B cell (primary cell): ENCODE results near the gene TNPO2. TPM values are rescaled to one million over a fixed set of nuclear protein-coding genes. Genes with fewer than 3 reads are reported as not detected.

Source experiments
- ATAC-seq: fragments of 200-7000 bp; cut with Tn5 transposase; one replicate; pipeline ENCODE4 v1.10.0; 2021; ENCODE audit warnings: low read depth, mild to moderate bottlenecking, moderate number of reproducible peaks, moderate library complexity
- CTCF ChIA-PET: fragments of 350-600 bp; sonication (Branson Sonifier 250); formaldehyde crosslinking; loops from one replicate; lab custom pipeline; 2021; ENCODE audit warnings: antibody characterized with exemption, inconsistent platforms; lab: Charles Lee
- POLR2A ChIA-PET: fragments of 350-600 bp; sonication (Branson Sonifier 250); formaldehyde crosslinking; loops from one replicate; lab custom pipeline; 2021; ENCODE audit warnings: antibody characterized with exemption; lab: Charles Lee
- DNase-seq: peaks from one replicate; pipeline ENCODE4 v3.0.0; 2013
- H2AFZ ChIP-seq: 2 replicates; pipeline ENCODE4 v1.6.1; 2012; ENCODE audit warnings: mild to moderate bottlenecking, low read depth, low read length; ENCODE audit not compliant: insufficient read depth, poor library complexity, severe bottlenecking
- H3K27ac ChIP-seq, 2 donors: 1 replicate in 1 of 2; 2 replicates in 1 of 2; pipeline ENCODE4 v1.5.1; 2012 to 2013; ENCODE audit warnings: low read length in 2 of 2, mild to moderate bottlenecking in 2 of 2, moderate library complexity in 1 of 2
- H3K27me3 ChIP-seq, 4 experiments: fragments of 200-600 bp in 1 of 4; sonication (generic) in 1 of 4; replicated peaks in 1 of 4; 1 replicate in 2 of 4; 2 replicates in 2 of 4; pipeline versions ENCODE4 v1.6.1 to v1.7.0; 2013 to 2016; ENCODE audit warnings: low read length in 3 of 4, mild to moderate bottlenecking in 2 of 4, mixed read lengths in 1 of 4, moderate library complexity in 1 of 4; ENCODE audit not compliant: insufficient read depth in 4 of 4, control insufficient read depth in 3 of 4; ENCODE audit errors: control extremely low read depth in 1 of 4
- H3K36me3 ChIP-seq, 2 experiments: replicated peaks in 1 of 2; 1 replicate in 1 of 2; 2 replicates in 1 of 2; pipeline versions ENCODE4 v1.6.1 to v1.7.1; 2013; ENCODE audit warnings: low read length in 1 of 2; ENCODE audit not compliant: insufficient read depth in 2 of 2, control insufficient read depth in 1 of 2; ENCODE audit errors: control extremely low read depth in 1 of 2, extremely low read depth in 1 of 2
- H3K4me1 ChIP-seq, 2 donors: fragments of 200-600 bp in 1 of 2; sonication (generic) in 1 of 2; 1 replicate in 1 of 2; 2 replicates in 1 of 2; pipeline versions ENCODE4 v1.5.1 to v1.6.1; 2013 to 2017; ENCODE audit warnings: low read length in 2 of 2; ENCODE audit not compliant: control insufficient read depth in 2 of 2, insufficient read depth in 2 of 2
- H3K4me2 ChIP-seq: replicated peaks from 2 replicates; pipeline ENCODE3; 2012; ENCODE audit warnings: mild to moderate bottlenecking, low read depth, low read length; ENCODE audit not compliant: poor library complexity, severe bottlenecking
- H3K4me3 ChIP-seq, 5 experiments: fragments of 200-600 bp in 1 of 5; sonication (generic) in 1 of 5; 1 replicate in 3 of 5; 2 replicates in 2 of 5; pipeline versions ENCODE4 v1.5.1 to v1.7.0; 2011 to 2016; ENCODE audit warnings: low read length in 4 of 5, mild to moderate bottlenecking in 4 of 5, low read depth in 2 of 5, control low read depth in 1 of 5, moderate library complexity in 1 of 5; ENCODE audit not compliant: insufficient read depth in 1 of 5; ENCODE audit errors: control extremely low read depth in 1 of 5, extremely low read depth in 1 of 5
- H3K79me2 ChIP-seq: fragments of 200-600 bp; sonication (generic); one replicate; pipeline ENCODE4 v1.6.0; 2016; ENCODE audit warnings: low read length; ENCODE audit not compliant: control insufficient read depth, insufficient read depth
- H3K9ac ChIP-seq: fragments of 200-600 bp; sonication (generic); 2 replicates; pipeline ENCODE4 v1.6.1; 2017; ENCODE audit warnings: mild to moderate bottlenecking, low read length, moderate library complexity
- H3K9me3 ChIP-seq, 3 donors: one replicate each; pipeline versions ENCODE4 v1.6.1 to v1.7.1; 2013; ENCODE audit warnings: low read length in 2 of 3; ENCODE audit not compliant: control insufficient read depth in 2 of 3, insufficient read depth in 1 of 3; ENCODE audit errors: control extremely low read depth in 1 of 3
- H4K20me1 ChIP-seq: 2 replicates; pipeline ENCODE4 v1.6.0; 2012; ENCODE audit warnings: mild to moderate bottlenecking, low read length; ENCODE audit not compliant: insufficient read depth, control insufficient read depth, poor library complexity, severe bottlenecking
- H3K27ac Mint-ChIP-seq: one replicate; pipeline ENCODE4 v1.8.0; 2021; ENCODE audit warnings: mixed read lengths
- H3K27me3 Mint-ChIP-seq: one replicate; pipeline ENCODE4 v1.8.0; 2021; ENCODE audit warnings: mixed read lengths
- H3K4me1 Mint-ChIP-seq: one replicate; pipeline ENCODE4 v1.8.0; 2021; ENCODE audit warnings: mixed read lengths
- H3K4me3 Mint-ChIP-seq: one replicate; pipeline ENCODE4 v1.8.0; 2021; ENCODE audit warnings: mixed read lengths
- H3K9me3 Mint-ChIP-seq: one replicate; pipeline ENCODE4 v1.8.0; 2022; ENCODE audit warnings: mixed read lengths; ENCODE audit not compliant: insufficient read depth
- CTCF ChIP-seq: fragments of 200-600 bp; IDR thresholded peaks from one replicate; pipeline ENCODE4 v1.8.0; 2022; ENCODE audit warnings: antibody characterized with exemption, mild to moderate bottlenecking
- EZH2 ChIP-seq: IDR thresholded peaks from 2 replicates; pipeline ENCODE4 v1.6.1; 2012; ENCODE audit warnings: borderline replicate concordance, low read depth, mild to moderate bottlenecking, moderate library complexity, low read length; ENCODE audit not compliant: insufficient read depth, poor library complexity, severe bottlenecking
- WGBS: methylation state at CpG from one replicate; pipeline ENCODE4 v1.1.5; 2013; ENCODE audit warnings: missing lambda C conversion rate; ENCODE audit not compliant: insufficient coverage; 5-methylcytosine and 5-hydroxymethylcytosine counted together
- intact Hi-C: fragments of 100-400 bp; cut with micrococcal nuclease; formaldehyde crosslinking; loops from one replicate; pipeline ENCODE4 v1.10.0; 2022
- polyA plus RNA-seq: library from polyadenylated mRNA; depleted of rRNA; stranded (reverse); fragments of >200 nt; gene quantifications from 2 replicates; pipeline ENCODE4 v1.2.3, GENCODE V29; 2012
- total RNA-seq, 2 donors: library from RNA; stranded (reverse); fragments of 120-200 nt in 1 of 2; gene quantifications; 1 replicate in 1 of 2; 2 replicates in 1 of 2; pipeline versions ENCODE4 v1.2.3 to v1.2.4, GENCODE V29; 2013 to 2022

Gene TNPO2
- total and polyA plus RNA-seq, 2 donors (not counting 1 experiment from before 2014, with no cell fraction given) = 73.7 to 85.6 TPM

GRCh38 chr19:12757544-12758274, 34.0 kb upstream of the TNPO2 start:
- ATAC-seq (peak; percentile 72), DNase-seq (peak; percentile 75)
- ChIA-PET CTCF (interaction anchor here (0.6 to 27.9 kb wide), 24 partner anchors 8 to 196 kb away, joined by 3 to 1147 read pairs (median 5); partner anchors contain the start of genes DHPS, FBXW9, GET3 and HOOK2), POLR2A (interaction anchor here (0.6 to 1.4 kb wide), 3 partner anchors 38 to 1421 kb away, joined by 4 to 13 read pairs (median 9); partner anchors contain the start of gene DNASE2)
- TF ChIP-seq CTCF = peak; percentile 88
- TF ChIP-seq EZH2 = no peak
- Histone ChIP-seq H3K4me2 (peak overlapping the region; percentile 78), H3K36me3 (no peaks in the 10 kb centered on the region), H3K9ac (peak overlapping the region; percentile 49), H2AFZ (peak overlapping the region; percentile 70), H3K4me3 (peak overlapping the region in 3 of 5 experiments; percentile 27 to 42 (median 37)), H3K9me3 (no peaks in the 10 kb centered on the region), H4K20me1 (no peaks in the 10 kb centered on the region), H3K27me3 (peaks cover 0 to 28% (median 5%) of the 10 kb centered on the region in 4 experiments), H3K79me2 (no peaks in the 10 kb centered on the region), H3K27ac (no peak overlapping the region), H3K4me1 (peaks cover 7 to 8% of the 10 kb centered on the region in 2 donors)
- WGBS = 9% methylated on average over 58 of the region's 60 CpGs
- peaks cover 23% of the 10 kb centered on the region for H3K27me3 Mint-ChIP-seq
- intact Hi-C loops = loop anchor here (1.0 kb wide), 1 partner anchor 40 kb away; no protein-coding TSS in a partner anchor
- no peak overlapping the region for H3K27ac Mint-ChIP-seq
- peak overlapping the region; percentile 52 for H3K4me3 Mint-ChIP-seq
- no peaks in the 10 kb centered on the region for H3K9me3 Mint-ChIP-seq
- peaks cover 11% of the 10 kb centered on the region for H3K4me1 Mint-ChIP-seq
